HepG2 (cell line): ENCODE results near the gene OR2F2. TPM values are rescaled to one million over a fixed set of nuclear protein-coding genes. Genes with fewer than 3 reads are reported as not detected.

Experiments used
- ATAC-seq: fragments of 200-7000 bp; cut with Tn5 transposase; 3 replicates; pipeline ENCODE4 v1.9.1; 2020; ENCODE audit warnings: mild to moderate bottlenecking, moderate library complexity
- BruUV-seq: library from RNA; stranded (reverse); fragments of 400-500 nt; replicated peaks from 2 replicates; lab custom pipeline; 2021; lab: Mats Ljungman, UMichigan
- CTCF ChIA-PET: fragments of 300-600 bp; formaldehyde crosslinking; extraction: SDS; loops from one replicate; lab custom pipeline; 2021; ENCODE audit warnings: low total read pairs, inconsistent platforms, low intra/inter-chr PET ratio; lab: Yijun Ruan, JAX
- POLR2A ChIA-PET: fragments of 350-600 bp; sonication (Branson Sonifier 250); formaldehyde crosslinking; loops from one replicate; lab custom pipeline; 2020; ENCODE audit warnings: antibody characterized with exemption, inconsistent platforms; lab: Yijun Ruan, JAX
- DNase-seq: peaks from one replicate; pipeline ENCODE4 v3.0.0-alpha.2; 2015; ENCODE audit warnings: low spot score
- FAIRE-seq: peaks from 3 replicates; lab custom pipeline; 2011; peaks lifted over from hg19 to GRCh38; lab: Jason Lieb, UNC
- H2AFZ ChIP-seq: one replicate; pipeline ENCODE4 v1.6.1; 2011; ENCODE audit warnings: low read length, inconsistent platforms
- H3K27ac ChIP-seq: fragments of 300-600 bp; 3 replicates; pipeline ENCODE4 v1.8.0; 2011; ENCODE audit warnings: mixed run types, mild to moderate bottlenecking, mixed read lengths, low read length, inconsistent platforms; ENCODE audit not compliant: insufficient read depth; ENCODE audit errors: extremely low read length
- H3K27me3 ChIP-seq, 2 experiments: fragments of 200-600 bp in 1 of 2; 2 replicates in 1 of 2; 3 replicates in 1 of 2; pipeline versions ENCODE4 v1.6.0 to v1.8.0; 2011; ENCODE audit warnings: low read length in 2 of 2, mild to moderate bottlenecking in 2 of 2, moderate library complexity in 2 of 2, inconsistent platforms in 1 of 2; ENCODE audit not compliant: insufficient read depth in 2 of 2, control insufficient read depth in 1 of 2
- H3K36me3 ChIP-seq, 2 experiments: fragments of 200-600 bp in 1 of 2; replicated peaks in 1 of 2; 2 replicates in 1 of 2; 3 replicates in 1 of 2; pipeline versions ENCODE4 v1.5.1 to v1.8.0; 2011; ENCODE audit warnings: low read length in 2 of 2, inconsistent platforms in 1 of 2; ENCODE audit not compliant: insufficient read depth in 2 of 2, control insufficient read depth in 1 of 2
- H3K4me1 ChIP-seq: 2 replicates; pipeline ENCODE4 v1.5.1; 2012; ENCODE audit warnings: low read length, inconsistent platforms; ENCODE audit not compliant: insufficient read depth
- H3K4me2 ChIP-seq: 2 replicates; pipeline ENCODE4 v1.6.0; 2011; ENCODE audit warnings: low read depth, low read length, inconsistent platforms
- H3K4me3 ChIP-seq, 3 experiments: fragments of 200-600 bp in 1 of 3; sonication (generic), shearing (Covaris generic) in 1 of 3; replicated peaks in 1 of 3; 2 replicates each; pipeline ENCODE4 v1.5.1; 2011 to 2016; ENCODE audit warnings: low read length in 3 of 3, inconsistent platforms in 2 of 3, low read depth in 2 of 3, mild to moderate bottlenecking in 2 of 3, control low read depth in 1 of 3, mixed read lengths in 1 of 3; ENCODE audit not compliant: insufficient read depth in 1 of 3
- H3K79me2 ChIP-seq: one replicate; pipeline ENCODE4 v1.6.1; 2011; ENCODE audit warnings: low read length, inconsistent platforms; ENCODE audit not compliant: insufficient read depth
- H3K9ac ChIP-seq: 2 replicates; pipeline ENCODE4 v1.6.0; 2011; ENCODE audit warnings: mild to moderate bottlenecking, low read depth, low read length, inconsistent platforms; ENCODE audit not compliant: insufficient read depth
- H3K9me3 ChIP-seq: 2 replicates; pipeline ENCODE4 v1.5.1; 2012; ENCODE audit warnings: mild to moderate bottlenecking, low read length
- H4K20me1 ChIP-seq: 2 replicates; pipeline ENCODE4 v1.6.0; 2011; ENCODE audit warnings: inconsistent platforms, mild to moderate bottlenecking, low read length, moderate library complexity; ENCODE audit not compliant: insufficient read depth
- ARID5B ChIP-seq: IDR thresholded peaks from 2 replicates; pipeline ENCODE4 v1.4.0; 2020; ENCODE audit warnings: mild to moderate bottlenecking, missing genetic modification reagents
- ATF7-NPFF ChIP-seq: sonication (generic); formaldehyde crosslinking; IDR thresholded peaks from 2 replicates; pipeline ENCODE4 v1.8.1; 2023; ENCODE audit warnings: mild to moderate bottlenecking, low read depth, missing genetic modification reagents, moderate library complexity
- BCL6 ChIP-seq: IDR thresholded peaks from 2 replicates; pipeline ENCODE4 v1.6.1; 2016; ENCODE audit warnings: missing genetic modification reagents, missing compliant biosample characterization
- FOXJ3 ChIP-seq: sonication (generic); formaldehyde crosslinking; IDR thresholded peaks from 2 replicates; pipeline ENCODE4 v1.4.0; 2020; ENCODE audit warnings: missing genetic modification reagents, mild to moderate bottlenecking, borderline replicate concordance
- GMEB2 ChIP-seq: IDR thresholded peaks from 2 replicates; pipeline ENCODE4 v1.6.1; 2016; ENCODE audit warnings: missing biosample characterization, missing genetic modification reagents, low read depth
- HNF4A ChIP-seq: sonication (generic); formaldehyde crosslinking; IDR thresholded peaks from 2 replicates; pipeline ENCODE4 v1.4.0; 2020; ENCODE audit warnings: missing genetic modification reagents
- LBX2 ChIP-seq: sonication (generic); formaldehyde crosslinking; IDR thresholded peaks from 2 replicates; pipeline ENCODE4 v1.5.0; 2020; ENCODE audit warnings: missing genetic modification reagents, mild to moderate bottlenecking, borderline replicate concordance
- NR2C2 ChIP-seq: sonication (generic); formaldehyde crosslinking; IDR thresholded peaks from 2 replicates; pipeline ENCODE4 v1.4.0; 2020; ENCODE audit warnings: missing genetic modification reagents, mild to moderate bottlenecking, moderate library complexity, borderline replicate concordance
- RARA ChIP-seq: IDR thresholded peaks from 2 replicates; pipeline ENCODE4 v1.6.1; 2016; ENCODE audit warnings: missing genetic modification reagents, missing compliant biosample characterization
- RFXAP ChIP-seq: sonication (generic); formaldehyde crosslinking; IDR thresholded peaks from 2 replicates; pipeline ENCODE4 v1.4.0; 2020; ENCODE audit warnings: missing genetic modification reagents, borderline replicate concordance
- ZBTB26 ChIP-seq: IDR thresholded peaks from 2 replicates; pipeline ENCODE4 v1.6.1; 2016; ENCODE audit warnings: missing compliant biosample characterization, missing genetic modification reagents, borderline replicate concordance
- ZNF333 ChIP-seq: sonication (generic); formaldehyde crosslinking; IDR thresholded peaks from 2 replicates; pipeline ENCODE4 v1.4.0; 2020; ENCODE audit warnings: mild to moderate bottlenecking, missing genetic modification reagents, borderline replicate concordance
- ZNF354B ChIP-seq: sonication (generic); formaldehyde crosslinking; IDR thresholded peaks from 2 replicates; pipeline ENCODE4 v1.8.0; 2022; ENCODE audit warnings: mild to moderate bottlenecking, missing genetic modification reagents
- ZNF362 ChIP-seq: sonication (generic); formaldehyde crosslinking; IDR thresholded peaks from 2 replicates; pipeline ENCODE4 v1.4.0; 2020; ENCODE audit warnings: missing genetic modification reagents, mild to moderate bottlenecking, borderline replicate concordance
- WGBS: methylation state at CpG from one replicate; pipeline ENCODE4 v1.1.6; 2017; ENCODE audit warnings: low lambda C conversion rate; 5-methylcytosine and 5-hydroxymethylcytosine counted together
- in situ Hi-C: cut with HindIII; loops from 2 replicates; pipeline ENCODE4 v1.10.0; 2017; ENCODE audit warnings: low pct_unique_long_range_greater_than_20kb; ENCODE audit not compliant: extremely low pct_ligation_motif_present
- intact Hi-C: fragments of 100-400 bp; cut with micrococcal nuclease; formaldehyde crosslinking; loops from one replicate; pipeline ENCODE4 v1.10.0; 2022; ENCODE audit not compliant: unreplicated experiment
- polyA plus RNA-seq, 8 experiments: library from polyadenylated mRNA; depleted of rRNA in 3 of 8; stranded (reverse) in 7 of 8; unstranded in 1 of 8; fragments of >200 nt; fragmentation: Illumina TruSeq in 4 of 8; extraction: Trizol in 4 of 8; gene quantifications; 2 replicates each; pipeline versions ENCODE4 v1.2.1 to v1.2.3, GENCODE V29; 2011 to 2016; ENCODE audit warnings: low read depth in 4 of 8, missing spikeins in 1 of 8, mixed read lengths in 1 of 8; ENCODE audit not compliant: insufficient read depth in 1 of 8
- total RNA-seq, 5 experiments: library from RNA; depleted of rRNA; stranded (reverse); fragments of >200 nt; fragmentation: Illumina TruSeq; extraction: Trizol; gene quantifications; 2 replicates each; pipeline ENCODE4 v1.2.3, GENCODE V29; 2016; ENCODE audit warnings: low read depth in 1 of 5

The OR2F2 gene
- total and polyA plus RNA-seq, 2 of the 13 experiments (the other 11 are each of a cell fraction or from before 2014, with no cell fraction given), result 0.13 TPM; not detected in 1

- H2AFZ ChIP-seq, result no peak overlapping the region
- no peaks in the 10 kb centered on the region for H3K79me2 ChIP-seq
- in situ Hi-C loops (no loop called here), intact Hi-C loops (loop anchor here (2.0 kb wide), 2 partner anchors 58 to 66 kb away; no protein-coding TSS in a partner anchor)
- H3K4me2 ChIP-seq, result no peak overlapping the region
- DNase-seq (peak; percentile 65), ATAC-seq (peak; percentile 80), FAIRE-seq (no peak)
- POLR2A ChIA-PET, result no interaction called here
- CTCF ChIA-PET, result no interaction called here
- H3K27ac ChIP-seq, result peak overlapping the region; percentile 46
- WGBS, result 26% methylated on average over 3 of the region's 3 CpGs
- peak overlapping the region; percentile 31 for H3K9ac ChIP-seq
- H3K4me3 ChIP-seq, result no peak overlapping the region
- no TSS peak for BruUV-seq
- no peaks in the 10 kb centered on the region for H3K27me3 ChIP-seq
- no peaks in the 10 kb centered on the region for H3K9me3 ChIP-seq
- no peaks in the 10 kb centered on the region for H4K20me1 ChIP-seq
- H3K4me1 ChIP-seq, result peaks cover 19% of the 10 kb centered on the region
- H3K36me3 ChIP-seq, result no peaks in the 10 kb centered on the region
- TF ChIP-seq GMEB2 (CRISPR knock-in tag), result no peak
- TF ChIP-seq RARA (CRISPR knock-in tag), result peak; percentile 52
- TF ChIP-seq BCL6, result no peak
- TF ChIP-seq ATF7-NPFF, result no peak
- TF ChIP-seq ZNF333 (CRISPR knock-in tag), result no peak
- TF ChIP-seq RFXAP (CRISPR knock-in tag), result no peak
- TF ChIP-seq ZNF354B (CRISPR knock-in tag), result no peak
- peak; percentile 35; the same call in 1 of the 2 replicates for TF ChIP-seq ARID5B (CRISPR knock-in tag)
- no peak for TF ChIP-seq LBX2 (CRISPR knock-in tag)
- peak; percentile 80 for TF ChIP-seq HNF4A
- no peak for TF ChIP-seq ZBTB26 (CRISPR knock-in tag)
- TF ChIP-seq NR2C2 (CRISPR knock-in tag), result peak; percentile 41; the same call in 1 of the 2 replicates
- peak; percentile 52; the same call in 1 of the 2 replicates for TF ChIP-seq FOXJ3 (CRISPR knock-in tag)
- peak; percentile 93 for TF ChIP-seq ZNF362 (CRISPR knock-in tag)
Measured at GRCh38 chr7:143958781-143959180, 23.7 kb downstream of the OR2F2 start.
